Osteoblast (primary cell): ENCODE measurements around the gene NDOR1. TPM values are rescaled to one million over a fixed set of nuclear protein-coding genes. Genes with fewer than 3 reads are reported as not detected.

Source experiments
- DNase-seq: peaks from one replicate; pipeline ENCODE4 v3.0.0; 2011; ENCODE audit warnings: low spot score, mixed read lengths; ENCODE audit not compliant: insufficient read length; ENCODE audit errors: missing footprints
- H2AFZ ChIP-seq: 2 replicates; pipeline ENCODE4 v1.6.0; 2011; ENCODE audit warnings: mild to moderate bottlenecking, low read length
- H3K27ac ChIP-seq: 2 replicates; pipeline ENCODE4 v1.5.1; 2011; ENCODE audit warnings: mild to moderate bottlenecking, low read depth, low read length, moderate library complexity
- H3K27me3 ChIP-seq: 2 replicates; pipeline ENCODE4 v1.6.0; 2012; ENCODE audit warnings: mild to moderate bottlenecking, control low read depth, inconsistent platforms, low read length, moderate library complexity; ENCODE audit not compliant: insufficient read depth
- H3K36me3 ChIP-seq: 2 replicates; pipeline ENCODE4 v1.5.1; 2011; ENCODE audit warnings: mild to moderate bottlenecking, low read length, control low read depth, moderate library complexity; ENCODE audit not compliant: insufficient read depth
- H3K4me1 ChIP-seq: 2 replicates; pipeline ENCODE4 v1.5.1; 2011; ENCODE audit warnings: mild to moderate bottlenecking, low read length, control low read depth, moderate library complexity; ENCODE audit not compliant: insufficient read depth
- H3K4me2 ChIP-seq: 2 replicates; pipeline ENCODE4 v1.6.0; 2011; ENCODE audit warnings: mild to moderate bottlenecking, low read length; ENCODE audit not compliant: insufficient read depth
- H3K4me3 ChIP-seq: fragments of 200-600 bp; sonication (generic); 3 replicates; pipeline ENCODE4 v1.5.1; 2012; ENCODE audit warnings: mild to moderate bottlenecking, low read length, inconsistent platforms; ENCODE audit not compliant: insufficient read depth
- H3K79me2 ChIP-seq: 2 replicates; pipeline ENCODE4 v1.6.0; 2012; ENCODE audit warnings: mild to moderate bottlenecking, low read length, control low read depth, inconsistent platforms; ENCODE audit not compliant: insufficient read depth
- H3K9me3 ChIP-seq: 2 replicates; pipeline ENCODE4 v1.5.1; 2011; ENCODE audit warnings: low read depth, low read length, control low read depth
- H4K20me1 ChIP-seq: 2 replicates; pipeline ENCODE4 v1.6.0; 2012; ENCODE audit warnings: mild to moderate bottlenecking, low read length, control low read depth; ENCODE audit not compliant: insufficient read depth
- CTCF ChIP-seq: IDR thresholded peaks from 2 replicates; pipeline ENCODE4 v1.5.1; 2011; ENCODE audit warnings: mild to moderate bottlenecking, low read depth, low read length, moderate library complexity; ENCODE audit errors: extremely low read depth
- total RNA-seq: library from RNA; depleted of rRNA; stranded (reverse); fragments of >200 nt; gene quantifications from 2 replicates; pipeline ENCODE4 v1.2.3, GENCODE V29; 2012

Gene NDOR1
- total RNA-seq, 1 donor, result 6.2 TPM

- Histone ChIP-seq H4K20me1 (no peaks in the 10 kb centered on the region), H3K27me3 (peaks cover 64% of the 10 kb centered on the region), H3K4me2 (no peak overlapping the region), H3K4me1 (no peaks in the 10 kb centered on the region), H3K9me3 (no peaks in the 10 kb centered on the region), H3K27ac (no peak overlapping the region), H3K4me3 (no peak overlapping the region), H3K79me2 (no peaks in the 10 kb centered on the region), H3K36me3 (no peaks in the 10 kb centered on the region), H2AFZ (no peak overlapping the region)
- peak; percentile 93 for DNase-seq
- TF ChIP-seq CTCF, result no peak
Observed at GRCh38 chr9:137167277-137167746, 38.2 kb upstream of the NDOR1 start.

- DNase-seq, result peak; percentile 88
- H3K79me2 ChIP-seq, result no peaks in the 10 kb centered on the region
- no peak overlapping the region for H3K4me2 ChIP-seq
- H3K9me3 ChIP-seq, result no peaks in the 10 kb centered on the region
- H3K36me3 ChIP-seq, result no peaks in the 10 kb centered on the region
- H3K4me3 ChIP-seq, result no peak overlapping the region
- TF ChIP-seq CTCF, result no peak
- H4K20me1 ChIP-seq, result no peaks in the 10 kb centered on the region
- H2AFZ ChIP-seq, result no peak overlapping the region
- peaks cover 61% of the 10 kb centered on the region for H3K27me3 ChIP-seq
- H3K27ac ChIP-seq, result no peak overlapping the region
- H3K4me1 ChIP-seq, result no peaks in the 10 kb centered on the region
Observed at GRCh38 chr9:137167747-137168572, 37.5 kb upstream of the NDOR1 start.

- no peak overlapping the region for H3K4me3 ChIP-seq
Observed at GRCh38 chr9:137168573-137168903, 37.0 kb upstream of the NDOR1 start.

More at GRCh38 chr9:137168573-137168903, 37.0 kb upstream of the NDOR1 start:
- DNase-seq, result peak; percentile 93
- no peak overlapping the region for H2AFZ ChIP-seq
- no peaks in the 10 kb centered on the region for H3K79me2 ChIP-seq
- H3K9me3 ChIP-seq, result no peaks in the 10 kb centered on the region
- peaks cover 59% of the 10 kb centered on the region for H3K27me3 ChIP-seq
- no peak overlapping the region for H3K4me2 ChIP-seq
- TF ChIP-seq CTCF, result no peak
- H3K36me3 ChIP-seq, result no peaks in the 10 kb centered on the region
- H4K20me1 ChIP-seq, result no peaks in the 10 kb centered on the region
- no peak overlapping the region for H3K27ac ChIP-seq
- no peaks in the 10 kb centered on the region for H3K4me1 ChIP-seq
